Thoracic aorta (tissue), 2 donors: Measurements from ENCODE around the gene FCHO1. TPM values are rescaled to one million over a fixed set of nuclear protein-coding genes. Genes with fewer than 3 reads are reported as not detected.

Experiments
- ATAC-seq: fragments of 150-250 bp; one replicate; pipeline ENCODE4 v1.8.0; 2017; ENCODE audit warnings: low read depth; ENCODE audit not compliant: insufficient number of reproducible peaks, low FRiP score
- DNase-seq: peaks from one replicate; pipeline ENCODE4 v3.0.0-alpha.2; 2020; ENCODE audit warnings: low spot score
- H3K27ac ChIP-seq, 2 donors: fragments of 200-600 bp; sonication (generic); 1 replicate in 1 of 2; 2 replicates in 1 of 2; pipeline ENCODE4 v1.5.1; 2016; ENCODE audit warnings: mild to moderate bottlenecking in 2 of 2, moderate library complexity in 2 of 2
- H3K27me3 ChIP-seq: fragments of 200-600 bp; sonication (generic); replicated peaks from 2 replicates; pipeline ENCODE4 v1.6.0; 2016; ENCODE audit warnings: mild to moderate bottlenecking; ENCODE audit not compliant: insufficient read depth
- H3K36me3 ChIP-seq: fragments of 200-600 bp; sonication (generic); one replicate; pipeline ENCODE4 v1.5.1; 2016
- H3K4me1 ChIP-seq, 2 donors: fragments of 200-600 bp; sonication (generic); 1 replicate in 1 of 2; 2 replicates in 1 of 2; pipeline versions ENCODE4 v1.5.1 to v1.6.0; 2016; ENCODE audit warnings: low read depth in 2 of 2, mild to moderate bottlenecking in 1 of 2; ENCODE audit not compliant: control insufficient read depth in 1 of 2
- H3K4me3 ChIP-seq: fragments of 200-600 bp; sonication (generic); 2 replicates; pipeline ENCODE4 v1.5.1; 2016; ENCODE audit warnings: mild to moderate bottlenecking
- H3K9me3 ChIP-seq: fragments of 200-600 bp; sonication (generic); 2 replicates; pipeline ENCODE4 v1.5.1; 2016
- total RNA-seq, 2 donors: library from RNA; depleted of rRNA; stranded (reverse); fragments of >200 nt; gene quantifications; one replicate each; pipeline versions ENCODE4 v1.1.0 to v1.2.3, GENCODE V29; 2016
- TF ChIP-seq, protein P1 (sequence below): fragments of 200-600 bp; sonication (generic); IDR thresholded peaks from one replicate; pipeline ENCODE4 v1.5.1; 2019; ENCODE audit warnings: antibody characterized with exemption

FCHO1 gene
- total RNA-seq, 2 donors from 2014 or later: 8.5 to 8.9 TPM

DNA sequence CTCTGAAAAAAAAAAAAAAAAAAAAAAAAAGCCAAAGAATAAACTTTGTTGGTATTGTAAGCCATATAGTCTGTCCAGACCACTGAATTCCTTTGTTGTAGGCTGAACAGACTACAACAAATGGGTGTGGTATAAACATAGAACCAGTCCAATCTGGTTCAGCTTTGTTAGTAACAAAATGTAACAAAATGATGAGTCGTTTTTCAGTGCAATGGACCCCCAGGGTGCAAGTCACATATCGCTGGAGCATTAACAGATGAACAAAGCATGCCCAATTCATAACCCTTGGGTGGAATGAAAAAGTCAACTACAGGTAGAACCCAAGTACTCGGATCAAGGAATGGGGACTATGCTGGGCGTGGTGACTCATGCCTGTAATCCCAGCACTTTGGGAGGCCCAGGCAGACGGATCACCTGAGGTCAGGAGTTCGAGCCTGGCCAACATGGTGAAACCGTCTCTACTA, 13.6 kb upstream of the FCHO1 start:
- Histone ChIP-seq H3K27ac (no peak overlapping the region), H3K9me3 (no peaks in the 10 kb centered on the region), H3K36me3 (peaks cover 30% of the 10 kb centered on the region), H3K4me1 (no peaks in the 10 kb centered on the region), H3K27me3 (no peaks in the 10 kb centered on the region), H3K4me3 (no peak overlapping the region)
- TF ChIP-seq, protein P1, sequence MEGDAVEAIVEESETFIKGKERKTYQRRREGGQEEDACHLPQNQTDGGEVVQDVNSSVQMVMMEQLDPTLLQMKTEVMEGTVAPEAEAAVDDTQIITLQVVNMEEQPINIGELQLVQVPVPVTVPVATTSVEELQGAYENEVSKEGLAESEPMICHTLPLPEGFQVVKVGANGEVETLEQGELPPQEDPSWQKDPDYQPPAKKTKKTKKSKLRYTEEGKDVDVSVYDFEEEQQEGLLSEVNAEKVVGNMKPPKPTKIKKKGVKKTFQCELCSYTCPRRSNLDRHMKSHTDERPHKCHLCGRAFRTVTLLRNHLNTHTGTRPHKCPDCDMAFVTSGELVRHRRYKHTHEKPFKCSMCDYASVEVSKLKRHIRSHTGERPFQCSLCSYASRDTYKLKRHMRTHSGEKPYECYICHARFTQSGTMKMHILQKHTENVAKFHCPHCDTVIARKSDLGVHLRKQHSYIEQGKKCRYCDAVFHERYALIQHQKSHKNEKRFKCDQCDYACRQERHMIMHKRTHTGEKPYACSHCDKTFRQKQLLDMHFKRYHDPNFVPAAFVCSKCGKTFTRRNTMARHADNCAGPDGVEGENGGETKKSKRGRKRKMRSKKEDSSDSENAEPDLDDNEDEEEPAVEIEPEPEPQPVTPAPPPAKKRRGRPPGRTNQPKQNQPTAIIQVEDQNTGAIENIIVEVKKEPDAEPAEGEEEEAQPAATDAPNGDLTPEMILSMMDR: no peak
- DNase-seq (no peak), ATAC-seq (no peak)

- Histone ChIP-seq H3K4me1 (no peaks in the 10 kb centered on the region), H3K36me3 (peaks cover 16% of the 10 kb centered on the region), H3K27me3 (no peaks in the 10 kb centered on the region), H3K9me3 (no peaks in the 10 kb centered on the region), H3K27ac (no peak overlapping the region), H3K4me3 (no peak overlapping the region)
- ATAC-seq: no peak
- TF ChIP-seq, protein P1: no peak
- DNase-seq: no peak
These were observed 12.0 kb upstream of the FCHO1 start for GRCh38 chr19:17739121-17739875.

GRCh38 chr19:17741456-17741855, 9.8 kb upstream of the FCHO1 start:
- H3K27ac ChIP-seq: no peak overlapping the region
- H3K4me3 ChIP-seq: no peak overlapping the region
- DNase-seq: no peak
- no peaks in the 10 kb centered on the region for H3K9me3 ChIP-seq
- TF ChIP-seq, protein P1: no peak
- H3K4me1 ChIP-seq: no peaks in the 10 kb centered on the region
- H3K36me3 ChIP-seq: no peaks in the 10 kb centered on the region
- no peaks in the 10 kb centered on the region for H3K27me3 ChIP-seq
- ATAC-seq: no peak

DNA sequence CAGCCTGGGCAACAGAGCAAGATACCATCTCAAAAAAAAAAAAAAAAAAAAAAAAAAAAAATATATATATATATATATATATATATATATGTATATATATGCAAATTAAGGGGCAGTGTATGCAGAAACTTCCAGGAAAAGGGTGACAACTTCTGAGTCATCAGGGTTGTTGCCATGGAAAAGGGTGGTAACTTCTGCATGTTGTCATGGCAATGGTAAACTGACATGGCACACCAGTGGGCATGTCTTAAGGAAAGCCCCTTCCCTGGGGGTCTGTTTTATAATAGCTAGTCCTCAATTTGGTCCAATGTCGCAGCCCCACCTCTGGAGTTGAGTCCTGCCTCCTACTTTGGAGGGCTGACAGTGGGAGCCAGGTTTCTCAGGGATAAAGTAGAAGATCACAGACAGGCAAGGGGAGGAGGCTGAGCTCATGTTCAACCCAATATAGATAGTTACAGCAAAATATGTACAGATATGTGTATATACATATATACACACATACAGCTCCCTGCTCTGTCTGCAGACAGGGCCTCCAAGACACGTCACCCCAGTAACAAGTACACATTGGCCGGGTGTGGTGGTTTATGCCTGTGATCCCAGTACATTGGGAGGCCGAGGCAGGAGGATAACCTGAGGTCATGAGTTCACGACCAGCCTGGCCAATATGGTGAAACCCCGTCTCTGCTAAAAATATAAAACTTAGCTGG, 7.2 kb upstream of the FCHO1 start:
- H3K27ac ChIP-seq: no peak overlapping the region
- H3K4me3 ChIP-seq: no peak overlapping the region
- H3K36me3 ChIP-seq: no peaks in the 10 kb centered on the region
- DNase-seq: no peak
- TF ChIP-seq, protein P1: no peak
- ATAC-seq: no peak
- no peaks in the 10 kb centered on the region for H3K9me3 ChIP-seq
- H3K27me3 ChIP-seq: no peaks in the 10 kb centered on the region
- peaks cover 0 to 10% of the 10 kb centered on the region in 2 donors for H3K4me1 ChIP-seq

- ATAC-seq: peak; percentile 68
- TF ChIP-seq, protein P1: no peak
- H3K27ac ChIP-seq: no peak overlapping the region
- peaks cover 0 to 10% of the 10 kb centered on the region in 2 donors for H3K4me1 ChIP-seq
- DNase-seq: peak; percentile 81
- H3K9me3 ChIP-seq: no peaks in the 10 kb centered on the region
- no peaks in the 10 kb centered on the region for H3K27me3 ChIP-seq
- H3K36me3 ChIP-seq: no peaks in the 10 kb centered on the region
- peak overlapping the region; percentile 68 for H3K4me3 ChIP-seq
These were observed 3.8 kb upstream of the FCHO1 start for GRCh38 chr19:17747205-17748098.
